Vagina (tissue), 2 donors: Measurements from ENCODE around the gene C19orf53. TPM values are rescaled to one million over a fixed set of nuclear protein-coding genes. Genes with fewer than 3 reads are reported as not detected.

ENCODE experiments used
- DNase-seq, 2 donors: peaks; one replicate each; pipeline ENCODE4 v3.0.0-alpha.2; 2017; ENCODE audit errors: extremely low spot score in 2 of 2
- H3K27ac ChIP-seq: fragments of 200-600 bp; sonication (generic); one replicate; pipeline ENCODE4 v1.5.1; 2019
- H3K27me3 ChIP-seq: fragments of 200-600 bp; sonication (generic); one replicate; pipeline ENCODE4 v1.5.1; 2019
- H3K36me3 ChIP-seq, 2 donors: fragments of 200-600 bp; sonication (generic); one replicate each; pipeline ENCODE4 v1.5.1; 2017 to 2019
- H3K4me1 ChIP-seq: fragments of 200-600 bp; sonication (generic); one replicate; pipeline ENCODE4 v1.5.1; 2019
- H3K4me3 ChIP-seq, 2 donors: fragments of 200-600 bp; sonication (generic); 1 replicate in 1 of 2; 2 replicates in 1 of 2; pipeline ENCODE4 v1.5.1; 2016 to 2019
- H3K9me3 ChIP-seq: fragments of 200-600 bp; sonication (generic); one replicate; pipeline ENCODE4 v1.5.1; 2019
- CTCF ChIP-seq, 3 experiments: fragments of 450-650 bp in 2 of 3; fragments of 200-600 bp in 1 of 3; sonication (generic) in 1 of 3; IDR thresholded peaks; one replicate each; pipeline ENCODE4 v1.5.1; 2017 to 2019; ENCODE audit warnings: antibody characterized with exemption in 3 of 3, mild to moderate bottlenecking in 2 of 3, moderate library complexity in 2 of 3
- POLR2A ChIP-seq, 2 donors: fragments of 450-650 bp; IDR thresholded peaks; one replicate each; pipeline ENCODE4 v1.6.1; 2017; ENCODE audit warnings: antibody characterized with exemption in 2 of 2, mild to moderate bottlenecking in 2 of 2, moderate library complexity in 2 of 2
- POLR2AphosphoS5 ChIP-seq, 2 donors: sonication (generic); formaldehyde crosslinking; IDR thresholded peaks; one replicate each; pipeline ENCODE4 v1.9.0; 2017; ENCODE audit warnings: antibody characterized with exemption in 2 of 2, mild to moderate bottlenecking in 2 of 2, low read depth in 1 of 2; ENCODE audit not compliant: insufficient read depth in 1 of 2
- intact Hi-C: fragments of 100-400 bp; cut with DNase I; formaldehyde crosslinking; loops from one replicate; pipeline ENCODE4 v1.15.1; 2023
- total RNA-seq: library from RNA; depleted of rRNA; stranded (reverse); fragments of >200 nt; gene quantifications from one replicate; pipeline ENCODE4 v1.2.3, GENCODE V29; 2016

The C19orf53 gene
- total RNA-seq, 1 donor from 2014 or later, result 189 TPM

GRCh38 chr19:13762635-13763235 lies 11.5 kb upstream of the C19orf53 start:
- no peaks in the 10 kb centered on the region for H3K9me3 ChIP-seq
- H3K4me1 ChIP-seq, result peaks cover 30% of the 10 kb centered on the region
- DNase-seq, result no peak
- H3K27ac ChIP-seq, result no peak overlapping the region
- no peak overlapping the region for H3K4me3 ChIP-seq
- H3K27me3 ChIP-seq, result no peaks in the 10 kb centered on the region
- peaks cover 0 to 49% of the 10 kb centered on the region in 2 donors for H3K36me3 ChIP-seq
- TF ChIP-seq CTCF (IDR thresholded peaks at IDR 0.05) (no peak), POLR2A (IDR thresholded peaks at IDR 0.05) (no peak), POLR2AphosphoS5 (IDR thresholded peaks at IDR 0.05; ENCODE audit: insufficient read depth in 1 of 2, low read depth in 1 of 2) (no peak)
- intact Hi-C loops, result no loop called here

- intact Hi-C loops, result no loop called here
- H3K9me3 ChIP-seq, result no peaks in the 10 kb centered on the region
- peaks cover 0 to 48% of the 10 kb centered on the region in 2 donors for H3K36me3 ChIP-seq
- no peak overlapping the region for H3K27ac ChIP-seq
- H3K4me1 ChIP-seq, result peaks cover 30% of the 10 kb centered on the region
- no peaks in the 10 kb centered on the region for H3K27me3 ChIP-seq
- DNase-seq, result no peak
- H3K4me3 ChIP-seq, result no peak overlapping the region
- TF ChIP-seq POLR2A (IDR thresholded peaks at IDR 0.05) (no peak), CTCF (IDR thresholded peaks at IDR 0.05) (no peak), POLR2AphosphoS5 (IDR thresholded peaks at IDR 0.05; ENCODE audit: insufficient read depth in 1 of 2, low read depth in 1 of 2) (no peak)
Measured at GRCh38 chr19:13763265-13763664, 11.0 kb upstream of the C19orf53 start.

- H3K27me3 ChIP-seq, result no peaks in the 10 kb centered on the region
- peaks cover 0 to 49% of the 10 kb centered on the region in 2 donors for H3K36me3 ChIP-seq
- H3K4me1 ChIP-seq, result peaks cover 30% of the 10 kb centered on the region
- H3K27ac ChIP-seq, result peak within 1 kb of the TSS; percentile 73
- TF ChIP-seq POLR2A (IDR thresholded peaks at IDR 0.05) (peak in 1 of 2 donors; percentile 41), POLR2AphosphoS5 (IDR thresholded peaks at IDR 0.05; ENCODE audit: insufficient read depth in 1 of 2, low read depth in 1 of 2) (peak in 1 of 2 donors; percentile 74), CTCF (IDR thresholded peaks at IDR 0.05) (no peak)
- H3K4me3 ChIP-seq, result peak within 1 kb of the TSS; percentile 71 to 80
- intact Hi-C loops, result no loop called here
- H3K9me3 ChIP-seq, result no peaks in the 10 kb centered on the region
- no peak for DNase-seq
Measured at GRCh38 chr19:13764101-13764807, 10.0 kb upstream of the C19orf53 start, which contains the start of gene MRI1. Gene MRI1, plus strand, starts transcription at chr19:13764522. Its CDS starts 67 bp downstream, at chr19:13764589.

GRCh38 chr19:13764821-13765394 lies 9.3 kb upstream of the C19orf53 start:
- TF ChIP-seq POLR2AphosphoS5 (IDR thresholded peaks at IDR 0.05; ENCODE audit: insufficient read depth in 1 of 2, low read depth in 1 of 2) (no peak), CTCF (IDR thresholded peaks at IDR 0.05) (no peak), POLR2A (IDR thresholded peaks at IDR 0.05) (no peak)
- intact Hi-C loops, result no loop called here
- no peaks in the 10 kb centered on the region for H3K9me3 ChIP-seq
- peak overlapping the region; percentile 73 for H3K27ac ChIP-seq
- H3K4me1 ChIP-seq, result peaks cover 30% of the 10 kb centered on the region
- no peaks in the 10 kb centered on the region for H3K27me3 ChIP-seq
- H3K36me3 ChIP-seq, result peaks cover 0 to 49% of the 10 kb centered on the region in 2 donors
- DNase-seq, result no peak
- peak overlapping the region; percentile 71 to 80 for H3K4me3 ChIP-seq
